ENCODE measurements around the gene FUCA2.
A peak's percentile ranks its signal among the peaks of the same experiment; 100 is the strongest.

The FUCA2 gene, protein sequence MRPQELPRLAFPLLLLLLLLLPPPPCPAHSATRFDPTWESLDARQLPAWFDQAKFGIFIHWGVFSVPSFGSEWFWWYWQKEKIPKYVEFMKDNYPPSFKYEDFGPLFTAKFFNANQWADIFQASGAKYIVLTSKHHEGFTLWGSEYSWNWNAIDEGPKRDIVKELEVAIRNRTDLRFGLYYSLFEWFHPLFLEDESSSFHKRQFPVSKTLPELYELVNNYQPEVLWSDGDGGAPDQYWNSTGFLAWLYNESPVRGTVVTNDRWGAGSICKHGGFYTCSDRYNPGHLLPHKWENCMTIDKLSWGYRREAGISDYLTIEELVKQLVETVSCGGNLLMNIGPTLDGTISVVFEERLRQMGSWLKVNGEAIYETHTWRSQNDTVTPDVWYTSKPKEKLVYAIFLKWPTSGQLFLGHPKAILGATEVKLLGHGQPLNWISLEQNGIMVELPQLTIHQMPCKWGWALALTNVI

DNA sequence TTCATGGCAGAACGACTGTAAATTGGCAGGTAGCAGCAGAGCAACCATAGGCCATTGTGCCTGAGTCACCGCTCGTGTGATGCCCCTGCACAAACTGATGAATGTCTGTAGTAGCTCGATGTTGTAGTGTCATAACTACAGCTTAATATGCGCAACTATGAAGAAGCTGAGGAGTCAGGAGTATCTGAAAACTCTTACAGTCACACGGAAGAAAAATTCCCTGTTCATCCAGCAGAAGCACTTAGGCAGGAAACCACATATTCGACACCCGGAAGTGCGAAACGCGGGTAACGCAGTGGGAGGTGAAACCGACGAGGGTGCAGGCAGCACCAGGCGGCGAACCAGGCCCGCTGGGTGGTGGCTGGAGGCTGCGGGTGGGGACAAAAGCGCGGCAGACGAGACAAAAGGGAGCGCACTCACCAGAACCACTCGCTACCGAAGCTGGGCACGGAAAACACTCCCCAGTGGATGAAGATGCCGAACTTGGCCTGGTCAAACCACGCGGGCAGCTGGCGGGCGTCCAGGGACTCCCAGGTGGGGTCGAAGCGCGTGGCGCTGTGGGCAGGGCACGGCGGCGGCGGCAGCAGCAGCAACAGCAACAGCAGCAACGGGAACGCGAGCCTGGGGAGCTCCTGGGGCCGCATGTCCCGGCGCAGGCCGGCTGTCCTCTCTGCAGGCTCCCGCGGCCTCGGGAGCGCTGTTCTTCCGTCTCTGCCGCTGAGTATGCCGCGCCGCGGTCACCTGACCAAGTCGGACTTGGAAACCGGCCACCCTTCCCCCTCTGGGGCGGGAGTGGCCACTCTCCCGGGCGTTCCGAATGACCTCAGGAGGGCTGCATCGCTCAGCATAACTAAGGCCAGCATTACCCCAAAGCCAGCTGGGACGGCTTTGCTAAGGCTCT is at the start of gene FUCA2:
Gene FUCA2, minus strand, starts transcription at position 730 of the 901 bp plus-strand sequence. Its CDS starts 86 bp downstream, at position 644.
- Histone ChIP-seq H3K27me3 (ENCODE audit: control insufficient read depth in 1 of 2, insufficient read depth in 2 of 2, low read length in 2 of 2) (no peaks in the 10 kb centered on the region), H3K9me3 (ENCODE audit: control insufficient read depth in 1 of 2, low read length in 2 of 2) (no peaks in the 10 kb centered on the region), H3K27ac (ENCODE audit: low read depth, low read length) (peak within 1 kb of the TSS; percentile 85), H3K4me3 (ENCODE audit: low read depth in 1 of 2, low read length in 2 of 2) (peak within 1 kb of the TSS; percentile 84 to 96), H3K36me3 (ENCODE audit: control insufficient read depth in 1 of 2, insufficient read depth in 2 of 2, low read length in 2 of 2) (peaks cover 12 to 14% of the 10 kb centered on the region in 2 donors), H3K4me1 (ENCODE audit: control insufficient read depth in 1 of 2, insufficient read depth in 2 of 2, low read length in 2 of 2) (peaks cover 20 to 29% of the 10 kb centered on the region in 2 donors), H3K9ac (ENCODE audit: low read depth in 1 of 2, low read length in 2 of 2) (peak within 1 kb of the TSS; percentile 72 to 93)

DNA sequence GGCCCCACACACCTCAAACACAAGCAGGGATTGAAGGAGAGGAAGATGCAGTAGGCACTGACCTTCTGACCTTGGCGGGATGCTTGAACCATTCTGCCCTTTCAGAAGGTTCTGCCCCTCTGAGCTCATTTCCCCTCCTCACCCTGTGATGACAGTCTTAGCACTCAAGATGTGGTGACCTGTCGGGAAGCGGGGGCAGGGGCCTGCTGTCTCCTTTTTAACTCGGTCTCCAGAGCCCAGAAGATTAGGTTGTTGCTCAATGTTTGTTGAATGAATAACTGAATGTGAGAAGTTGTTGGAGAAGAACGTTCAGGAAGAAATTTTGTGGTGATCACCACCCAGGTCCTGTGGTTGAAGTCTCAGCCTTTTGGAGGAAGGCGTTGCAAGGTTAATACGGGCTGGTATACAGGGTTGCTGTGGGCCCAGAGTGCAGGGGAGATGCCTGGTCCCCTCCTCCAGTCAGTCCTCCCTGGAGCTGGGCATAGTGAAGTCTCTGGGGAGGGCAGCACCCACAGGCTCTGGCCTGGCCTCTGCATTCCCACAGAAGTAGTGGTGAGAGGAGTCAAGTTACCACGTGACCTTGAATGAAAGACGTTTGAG is 49.7 kb upstream of the FUCA2 start:
- Histone ChIP-seq H3K4me3 (ENCODE audit: low read depth in 1 of 2, low read length in 2 of 2) (no peak overlapping the region), H3K27me3 (ENCODE audit: control insufficient read depth in 1 of 2, insufficient read depth in 2 of 2, low read length in 2 of 2) (no peaks in the 10 kb centered on the region), H3K9ac (ENCODE audit: low read depth in 1 of 2, low read length in 2 of 2) (no peak overlapping the region), H3K27ac (ENCODE audit: low read depth, low read length) (no peak overlapping the region), H3K4me1 (ENCODE audit: control insufficient read depth in 1 of 2, insufficient read depth in 2 of 2, low read length in 2 of 2) (no peaks in the 10 kb centered on the region), H3K9me3 (ENCODE audit: control insufficient read depth in 1 of 2, low read length in 2 of 2) (no peaks in the 10 kb centered on the region), H3K36me3 (ENCODE audit: control insufficient read depth in 1 of 2, insufficient read depth in 2 of 2, low read length in 2 of 2) (no peaks in the 10 kb centered on the region)

DNA sequence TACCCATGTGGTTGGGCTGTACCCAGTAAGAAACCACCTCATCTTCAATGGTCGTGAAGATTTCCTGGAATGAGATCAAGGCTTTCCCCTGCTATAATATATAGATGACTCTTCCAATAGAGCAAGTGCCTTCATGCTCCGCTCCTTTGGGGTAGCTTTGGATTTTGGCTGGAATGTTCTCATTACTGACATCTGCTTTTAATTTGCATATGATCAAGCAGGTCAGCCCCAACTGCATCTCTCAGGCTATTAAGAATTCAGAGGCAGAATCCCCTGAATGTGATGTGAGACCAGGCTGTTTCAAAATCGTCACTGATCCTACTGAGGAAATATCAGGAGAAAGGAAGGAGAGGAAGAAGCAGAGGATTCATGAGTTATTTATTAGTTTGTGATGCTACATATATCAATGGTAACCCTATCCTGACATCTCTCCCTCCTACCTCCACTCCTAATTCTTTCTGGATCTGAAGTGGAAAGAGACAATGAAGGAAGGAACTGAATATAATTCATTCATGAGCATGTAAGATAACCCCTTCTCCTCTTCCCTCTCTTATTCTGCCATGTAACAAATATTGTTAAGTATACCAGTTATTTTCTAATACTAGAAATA is 47.6 kb upstream of the FUCA2 start:
- no peak overlapping the region for H3K9ac ChIP-seq (ENCODE audit: low read depth in 1 of 2, low read length in 2 of 2)
- no peaks in the 10 kb centered on the region for H3K36me3 ChIP-seq (ENCODE audit: control insufficient read depth in 1 of 2, insufficient read depth in 2 of 2, low read length in 2 of 2)
- no peaks in the 10 kb centered on the region for H3K9me3 ChIP-seq (ENCODE audit: control insufficient read depth in 1 of 2, low read length in 2 of 2)
- no peak overlapping the region for H3K4me3 ChIP-seq (ENCODE audit: low read depth in 1 of 2, low read length in 2 of 2)
- no peaks in the 10 kb centered on the region for H3K27me3 ChIP-seq (ENCODE audit: control insufficient read depth in 1 of 2, insufficient read depth in 2 of 2, low read length in 2 of 2)
- H3K4me1 ChIP-seq (ENCODE audit: control insufficient read depth in 1 of 2, insufficient read depth in 2 of 2, low read length in 2 of 2), result peaks cover 0 to 11% of the 10 kb centered on the region in 2 donors
- H3K27ac ChIP-seq (ENCODE audit: low read depth, low read length), result no peak overlapping the region

DNA sequence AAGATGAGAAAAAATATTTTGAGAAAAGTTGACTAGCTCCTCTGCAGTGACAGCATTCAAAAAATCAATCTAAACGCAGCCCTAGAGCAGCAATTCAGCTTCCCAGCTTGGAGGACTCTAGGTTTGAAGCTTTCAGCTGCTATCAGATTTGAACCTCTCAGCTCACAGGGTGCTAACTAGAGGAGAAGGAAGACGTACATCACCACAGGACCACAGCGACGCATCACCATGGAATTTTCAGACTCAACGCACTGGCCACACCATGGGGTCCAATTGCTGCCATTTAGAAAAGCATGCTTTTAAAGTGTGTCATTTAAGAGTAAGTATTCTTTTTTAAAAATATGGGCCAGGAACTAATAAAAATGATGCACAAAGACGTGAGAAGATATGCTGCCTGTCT is 45.0 kb upstream of the FUCA2 start:
- no peaks in the 10 kb centered on the region for H3K27me3 ChIP-seq (ENCODE audit: control insufficient read depth in 1 of 2, insufficient read depth in 2 of 2, low read length in 2 of 2)
- peaks cover 0 to 11% of the 10 kb centered on the region in 2 donors for H3K4me1 ChIP-seq (ENCODE audit: control insufficient read depth in 1 of 2, insufficient read depth in 2 of 2, low read length in 2 of 2)
- H3K4me3 ChIP-seq (ENCODE audit: low read depth in 1 of 2, low read length in 2 of 2), result no peak overlapping the region
- H3K27ac ChIP-seq (ENCODE audit: low read depth, low read length), result no peak overlapping the region
- no peaks in the 10 kb centered on the region for H3K36me3 ChIP-seq (ENCODE audit: control insufficient read depth in 1 of 2, insufficient read depth in 2 of 2, low read length in 2 of 2)
- no peaks in the 10 kb centered on the region for H3K9me3 ChIP-seq (ENCODE audit: control insufficient read depth in 1 of 2, low read length in 2 of 2)
- no peak overlapping the region for H3K9ac ChIP-seq (ENCODE audit: low read depth in 1 of 2, low read length in 2 of 2)

DNA sequence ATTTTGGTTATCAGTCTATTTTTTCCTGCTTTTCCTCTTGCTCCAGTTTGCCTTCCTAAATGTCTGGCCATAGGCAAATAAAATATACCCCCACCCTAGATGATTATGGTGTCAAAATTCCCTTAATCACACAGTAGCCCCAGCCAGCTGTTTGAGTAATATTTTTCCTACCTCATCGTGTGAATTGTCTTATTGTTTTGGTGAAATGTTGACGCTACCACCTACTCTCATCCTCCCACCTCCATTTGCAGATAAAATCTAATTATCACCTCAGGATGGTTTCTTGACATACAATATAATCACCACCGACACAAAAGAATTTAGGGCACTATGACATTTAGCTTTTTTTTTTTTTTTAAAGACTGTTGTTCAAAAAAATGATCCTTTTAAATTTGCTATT is 44.1 kb upstream of the FUCA2 start:
- H3K9ac ChIP-seq (ENCODE audit: low read depth in 1 of 2, low read length in 2 of 2), result no peak overlapping the region
- no peak overlapping the region for H3K4me3 ChIP-seq (ENCODE audit: low read depth in 1 of 2, low read length in 2 of 2)
- no peaks in the 10 kb centered on the region for H3K27me3 ChIP-seq (ENCODE audit: control insufficient read depth in 1 of 2, insufficient read depth in 2 of 2, low read length in 2 of 2)
- no peaks in the 10 kb centered on the region for H3K36me3 ChIP-seq (ENCODE audit: control insufficient read depth in 1 of 2, insufficient read depth in 2 of 2, low read length in 2 of 2)
- no peak overlapping the region for H3K27ac ChIP-seq (ENCODE audit: low read depth, low read length)
- peaks cover 0 to 11% of the 10 kb centered on the region in 2 donors for H3K4me1 ChIP-seq (ENCODE audit: control insufficient read depth in 1 of 2, insufficient read depth in 2 of 2, low read length in 2 of 2)
- H3K9me3 ChIP-seq (ENCODE audit: control insufficient read depth in 1 of 2, low read length in 2 of 2), result no peaks in the 10 kb centered on the region

DNA sequence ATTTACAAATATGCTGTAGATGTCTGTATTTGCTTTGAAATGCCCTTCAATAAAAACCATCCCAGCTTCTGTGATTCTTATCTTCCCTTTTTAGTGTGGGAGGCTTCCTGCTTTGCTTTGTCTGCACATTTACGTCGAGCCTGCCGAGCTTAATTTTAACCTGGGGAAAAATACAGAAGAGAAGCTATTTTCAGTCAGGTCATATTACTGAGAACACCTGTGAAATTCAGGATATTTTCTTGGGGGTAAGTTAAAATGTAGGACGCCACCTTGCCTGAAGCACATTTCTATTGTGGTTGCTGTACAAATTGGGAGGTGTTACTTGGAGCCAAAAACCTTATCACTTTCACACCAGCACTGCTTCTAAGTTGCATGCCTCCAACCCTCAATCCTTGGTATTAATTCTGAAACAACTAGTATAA is 43.6 kb upstream of the FUCA2 start:
- H3K27ac ChIP-seq (ENCODE audit: low read depth, low read length), result no peak overlapping the region
- H3K36me3 ChIP-seq (ENCODE audit: control insufficient read depth in 1 of 2, insufficient read depth in 2 of 2, low read length in 2 of 2), result no peaks in the 10 kb centered on the region
- H3K9me3 ChIP-seq (ENCODE audit: control insufficient read depth in 1 of 2, low read length in 2 of 2), result no peaks in the 10 kb centered on the region
- no peak overlapping the region for H3K9ac ChIP-seq (ENCODE audit: low read depth in 1 of 2, low read length in 2 of 2)
- H3K4me3 ChIP-seq (ENCODE audit: low read depth in 1 of 2, low read length in 2 of 2), result no peak overlapping the region
- H3K4me1 ChIP-seq (ENCODE audit: control insufficient read depth in 1 of 2, insufficient read depth in 2 of 2, low read length in 2 of 2), result peaks cover 0 to 11% of the 10 kb centered on the region in 2 donors
- H3K27me3 ChIP-seq (ENCODE audit: control insufficient read depth in 1 of 2, insufficient read depth in 2 of 2, low read length in 2 of 2), result no peaks in the 10 kb centered on the region

DNA sequence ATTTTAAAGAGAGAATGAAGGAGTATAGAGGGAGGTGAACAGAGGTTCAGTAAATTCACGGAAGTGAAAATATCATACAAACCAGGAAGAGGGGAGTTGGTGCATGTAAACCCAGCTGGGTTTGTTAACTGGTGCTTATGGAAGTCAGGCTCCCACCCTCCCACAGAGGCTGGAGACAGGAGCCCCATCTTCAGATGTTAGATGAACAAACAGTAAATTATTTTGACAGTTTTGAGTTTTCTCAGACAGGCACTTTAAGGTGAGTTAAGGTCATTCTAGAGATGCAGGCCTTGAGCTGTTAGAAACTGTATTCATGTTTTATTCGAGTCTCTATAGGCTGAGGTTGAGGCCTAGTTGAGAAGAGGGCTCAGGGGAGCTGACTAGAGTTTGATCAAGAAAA is 41.8 kb upstream of the FUCA2 start:
- H3K27ac ChIP-seq (ENCODE audit: low read depth, low read length), result no peak overlapping the region
- peaks cover 9 to 22% of the 10 kb centered on the region in 2 donors for H3K4me1 ChIP-seq (ENCODE audit: control insufficient read depth in 1 of 2, insufficient read depth in 2 of 2, low read length in 2 of 2)
- H3K27me3 ChIP-seq (ENCODE audit: control insufficient read depth in 1 of 2, insufficient read depth in 2 of 2, low read length in 2 of 2), result no peaks in the 10 kb centered on the region
- H3K9ac ChIP-seq (ENCODE audit: low read depth in 1 of 2, low read length in 2 of 2), result no peak overlapping the region
- no peak overlapping the region for H3K4me3 ChIP-seq (ENCODE audit: low read depth in 1 of 2, low read length in 2 of 2)
- no peaks in the 10 kb centered on the region for H3K9me3 ChIP-seq (ENCODE audit: control insufficient read depth in 1 of 2, low read length in 2 of 2)
- H3K36me3 ChIP-seq (ENCODE audit: control insufficient read depth in 1 of 2, insufficient read depth in 2 of 2, low read length in 2 of 2), result no peaks in the 10 kb centered on the region

DNA sequence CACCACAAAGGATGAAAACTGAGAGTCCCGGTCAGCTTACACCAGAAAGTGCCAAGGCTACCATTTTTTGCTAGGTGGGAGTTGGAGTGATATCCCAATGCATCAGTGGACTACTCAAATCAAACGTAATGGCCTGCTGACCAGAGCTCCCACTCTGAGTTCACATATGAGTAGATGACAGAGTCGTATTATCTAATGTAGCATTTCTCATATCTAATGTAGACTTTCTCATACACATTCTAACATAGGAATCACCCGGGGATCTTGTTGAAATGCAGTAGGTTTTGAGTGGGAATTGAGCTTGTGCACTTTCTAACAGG is 38.4 kb upstream of the FUCA2 start:
- Histone ChIP-seq H3K27me3 (ENCODE audit: control insufficient read depth in 1 of 2, insufficient read depth in 2 of 2, low read length in 2 of 2) (no peaks in the 10 kb centered on the region), H3K9ac (ENCODE audit: low read depth in 1 of 2, low read length in 2 of 2) (no peak overlapping the region), H3K4me1 (ENCODE audit: control insufficient read depth in 1 of 2, insufficient read depth in 2 of 2, low read length in 2 of 2) (peaks cover 16 to 30% of the 10 kb centered on the region in 2 donors), H3K36me3 (ENCODE audit: control insufficient read depth in 1 of 2, insufficient read depth in 2 of 2, low read length in 2 of 2) (no peaks in the 10 kb centered on the region), H3K4me3 (ENCODE audit: low read depth in 1 of 2, low read length in 2 of 2) (no peak overlapping the region), H3K27ac (ENCODE audit: low read depth, low read length) (no peak overlapping the region), H3K9me3 (ENCODE audit: control insufficient read depth in 1 of 2, low read length in 2 of 2) (no peaks in the 10 kb centered on the region)

DNA sequence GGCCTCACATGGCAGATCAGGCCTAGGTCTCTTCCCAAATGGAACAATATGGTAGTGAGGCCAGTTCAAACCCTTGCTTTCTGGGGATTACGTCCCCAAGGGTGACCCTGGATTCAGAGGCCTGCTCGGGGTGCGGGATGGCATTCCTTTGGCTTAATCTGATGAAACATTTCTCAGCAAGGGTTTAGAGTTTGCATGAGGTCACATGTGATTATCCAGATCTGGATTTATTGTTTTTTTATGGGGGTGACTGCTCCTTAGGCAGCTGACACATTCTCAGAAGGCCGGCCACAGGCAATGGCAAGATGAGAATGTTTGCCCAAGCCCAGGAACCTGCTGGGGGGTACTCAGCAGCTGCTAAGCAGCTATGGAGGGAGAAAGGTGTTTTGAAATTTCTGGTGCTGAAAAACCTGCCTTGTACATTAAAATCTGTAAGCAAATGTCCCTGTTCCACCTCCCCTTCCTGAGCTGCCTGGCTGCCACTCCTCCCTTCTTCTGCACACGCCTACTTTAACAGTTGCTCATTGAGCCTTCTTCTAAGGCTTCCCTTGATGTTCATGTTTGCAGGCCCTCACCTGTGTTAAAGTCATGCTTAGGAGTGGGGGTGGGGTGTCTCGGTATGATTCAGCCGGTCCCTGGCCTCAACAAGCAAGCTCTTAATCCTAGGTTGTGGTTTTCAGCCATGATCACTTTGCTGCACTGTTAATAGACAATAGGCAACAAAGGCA is 37.9 kb upstream of the FUCA2 start:
- H3K9me3 ChIP-seq (ENCODE audit: control insufficient read depth in 1 of 2, low read length in 2 of 2), result no peaks in the 10 kb centered on the region
- no peak overlapping the region for H3K27ac ChIP-seq (ENCODE audit: low read depth, low read length)
- H3K9ac ChIP-seq (ENCODE audit: low read depth in 1 of 2, low read length in 2 of 2), result no peak overlapping the region
- H3K4me3 ChIP-seq (ENCODE audit: low read depth in 1 of 2, low read length in 2 of 2), result no peak overlapping the region
- no peaks in the 10 kb centered on the region for H3K27me3 ChIP-seq (ENCODE audit: control insufficient read depth in 1 of 2, insufficient read depth in 2 of 2, low read length in 2 of 2)
- no peaks in the 10 kb centered on the region for H3K36me3 ChIP-seq (ENCODE audit: control insufficient read depth in 1 of 2, insufficient read depth in 2 of 2, low read length in 2 of 2)
- H3K4me1 ChIP-seq (ENCODE audit: control insufficient read depth in 1 of 2, insufficient read depth in 2 of 2, low read length in 2 of 2), result peaks cover 20 to 32% of the 10 kb centered on the region in 2 donors

All from duodenal mucosa (tissue), 2 donors.